HG03097 (cell line): Measurements from ENCODE around the gene CFAP61.

ENCODE experiments used
- ATAC-seq: cut with Tn5 transposase; IDR thresholded peaks from one replicate; pipeline ENCODE4 v1.9.1; 2021; ENCODE audit not compliant: unreplicated experiment, low FRiP score

CFAP61 gene

DNA sequence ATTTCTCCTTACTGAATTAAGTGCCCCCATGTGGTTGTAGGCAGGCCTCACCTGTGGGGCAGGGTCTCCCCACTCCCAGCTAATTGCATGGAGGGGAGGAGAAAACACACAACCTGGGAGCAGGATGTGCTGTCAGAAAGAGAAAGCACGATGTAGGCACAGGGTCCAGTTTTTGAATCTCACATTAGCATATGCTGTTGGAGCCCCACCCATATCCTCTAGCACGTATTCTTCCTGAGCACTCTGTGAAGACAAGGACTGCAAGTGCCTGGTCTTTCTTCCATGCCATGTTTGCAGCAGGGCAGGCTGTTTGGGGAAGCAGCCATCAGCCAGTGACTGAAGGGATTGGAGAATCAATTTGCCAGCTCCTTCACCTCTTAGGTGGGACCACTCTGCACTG is 108.2 kb downstream of the CFAP61 start:
- no peak for ATAC-seq

DNA sequence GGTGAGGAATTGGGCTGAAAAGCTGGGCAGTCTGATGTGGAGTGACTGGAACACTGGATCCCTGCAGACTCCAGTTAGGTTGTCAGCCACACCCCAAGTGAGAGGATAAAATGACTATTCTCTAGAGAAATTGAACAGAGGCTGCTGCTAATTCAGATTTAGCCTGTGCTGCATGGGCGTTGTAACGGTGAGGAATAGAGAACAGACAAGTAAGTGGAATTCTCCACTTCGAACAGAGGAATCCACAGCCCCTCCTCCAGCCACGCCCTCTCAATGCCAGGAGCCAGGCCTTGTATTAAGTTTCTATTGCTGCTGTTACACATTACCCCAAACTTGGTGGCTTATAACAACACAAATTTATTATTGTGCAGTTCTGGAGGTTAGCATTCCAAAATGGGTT is 109.3 kb downstream of the CFAP61 start:
- ATAC-seq: no peak

DNA sequence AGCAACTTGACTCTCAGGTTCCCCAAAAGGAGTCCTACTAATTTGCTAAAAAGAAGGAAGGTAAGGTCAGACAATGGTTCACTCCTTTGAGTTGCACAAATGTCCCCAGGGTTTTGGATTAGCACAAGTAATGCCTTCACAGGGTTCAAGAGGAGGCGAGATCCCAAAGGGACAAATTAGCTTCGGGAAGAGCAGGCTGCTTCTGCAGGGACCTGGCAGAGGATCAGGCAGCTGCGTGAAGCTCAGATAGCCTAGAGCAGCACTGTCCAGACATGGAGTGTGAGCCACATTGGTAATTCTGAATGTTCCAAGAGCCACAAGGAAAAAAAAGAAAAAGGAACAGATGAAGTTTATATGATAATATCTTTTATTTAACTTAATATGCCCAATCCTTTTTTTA is 115.4 kb downstream of the CFAP61 start:
- ATAC-seq: no peak

DNA sequence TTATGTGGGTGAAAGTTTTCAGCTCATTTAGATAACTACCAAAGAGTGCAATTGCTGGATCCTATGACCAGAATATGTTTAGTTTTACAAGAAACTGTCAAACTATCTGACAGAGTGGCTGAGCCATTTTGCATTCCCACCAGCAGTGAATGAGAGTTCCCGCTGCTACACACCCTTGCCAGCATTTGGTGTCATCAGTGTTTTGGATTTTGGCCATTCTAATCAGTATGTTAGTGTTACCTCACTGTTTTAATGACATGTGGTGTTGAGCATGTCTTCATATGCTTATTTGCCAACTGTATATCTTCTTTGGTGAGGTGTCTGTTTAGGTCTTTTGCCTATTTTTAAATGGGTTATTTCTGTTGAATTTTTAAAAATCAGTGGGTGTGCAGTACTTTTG is 120.9 kb downstream of the CFAP61 start:
- no peak for ATAC-seq

DNA sequence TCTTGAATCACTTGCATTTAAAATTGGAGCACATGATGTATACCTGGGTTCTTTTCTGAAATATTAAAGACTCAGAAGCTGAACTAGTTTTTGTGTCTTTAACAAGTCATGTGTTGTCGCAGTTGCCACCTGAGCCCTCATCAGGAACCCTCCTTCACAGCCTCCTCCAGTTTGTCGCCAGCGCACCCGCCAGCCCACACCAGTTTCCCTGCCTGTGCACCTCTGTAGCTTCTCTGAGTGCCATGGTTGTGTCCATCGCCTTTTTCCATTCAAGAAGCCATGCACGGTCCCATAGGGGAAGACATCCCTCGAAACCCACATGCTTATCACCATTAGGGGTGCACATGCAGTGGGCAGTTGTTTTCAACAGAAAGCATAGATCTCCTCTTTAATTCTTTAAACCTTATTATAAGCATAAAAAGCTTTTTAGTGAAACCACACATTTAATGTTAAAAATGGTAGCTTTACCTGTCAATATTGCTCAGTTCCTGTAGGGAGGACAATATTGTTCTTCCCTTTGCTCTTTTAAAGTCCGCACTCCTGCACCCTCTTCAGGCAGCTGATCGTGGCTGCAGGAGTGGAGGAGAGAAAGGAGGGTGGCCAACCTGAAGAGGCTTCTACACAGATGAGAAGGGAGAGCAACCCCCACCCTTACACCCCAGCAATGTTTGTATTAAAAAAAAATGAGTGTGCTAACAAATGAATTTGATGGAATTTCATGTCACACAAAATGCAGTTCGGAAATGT is 121.9 kb downstream of the CFAP61 start:
- no peak for ATAC-seq

DNA sequence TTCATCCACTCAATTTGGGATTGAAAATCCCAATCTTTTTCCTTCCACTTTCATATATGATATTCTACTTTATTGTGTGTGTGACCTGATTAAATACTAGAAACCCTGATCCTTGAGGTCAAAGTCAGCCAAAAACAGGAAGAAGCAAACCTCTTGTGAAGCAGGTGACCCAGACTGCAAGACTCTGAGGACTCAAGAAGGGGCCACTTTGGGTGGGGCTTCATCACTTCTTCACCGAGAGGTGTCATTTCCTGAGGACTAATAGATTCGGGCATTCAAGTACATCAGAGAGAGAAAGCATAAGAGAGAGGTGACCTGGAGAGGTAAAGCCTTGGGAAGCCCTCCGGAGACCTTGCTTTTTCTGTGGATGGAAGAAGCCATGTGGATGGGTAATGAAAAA is 129.0 kb downstream of the CFAP61 start:
- no peak for ATAC-seq

DNA sequence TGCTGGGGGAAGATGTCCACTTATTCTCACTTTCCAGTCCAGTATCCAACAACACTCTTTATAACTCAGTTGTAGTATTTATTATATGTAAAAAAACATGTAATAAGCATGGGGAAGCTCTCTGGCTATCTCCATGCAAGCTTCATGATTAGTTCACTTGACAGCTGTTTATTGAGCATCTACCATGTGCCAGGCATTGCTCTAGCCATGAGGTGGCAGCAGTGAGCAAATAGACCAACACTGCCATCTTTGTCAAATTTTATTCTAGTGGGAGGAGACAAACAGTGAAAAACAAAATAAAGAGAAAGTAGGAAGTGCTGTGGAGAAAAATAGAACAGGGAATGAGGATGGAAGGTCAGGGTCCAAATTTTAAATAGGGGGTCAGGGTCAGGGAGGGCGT is 131.8 kb downstream of the CFAP61 start:
- no peak for ATAC-seq

DNA sequence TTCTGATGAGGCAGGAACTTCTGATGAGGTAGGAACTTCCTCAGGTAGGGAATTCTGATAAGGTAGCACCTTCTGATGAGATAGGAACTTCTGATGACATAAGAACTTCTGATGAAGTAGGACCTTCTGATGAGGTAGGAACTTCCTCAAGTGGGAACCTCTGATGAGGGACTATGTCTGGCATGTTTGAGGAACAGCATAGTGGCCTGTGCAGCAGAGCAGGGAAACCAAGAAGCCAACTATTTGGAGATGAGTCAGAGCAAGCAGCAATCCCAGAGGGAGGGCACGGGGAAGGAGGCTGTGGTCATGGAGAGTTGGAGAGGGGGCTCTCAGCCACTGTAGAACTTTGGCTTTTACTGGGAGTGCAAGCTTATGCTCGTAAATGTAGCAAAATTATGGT is 132.4 kb downstream of the CFAP61 start:
- ATAC-seq: no peak

DNA sequence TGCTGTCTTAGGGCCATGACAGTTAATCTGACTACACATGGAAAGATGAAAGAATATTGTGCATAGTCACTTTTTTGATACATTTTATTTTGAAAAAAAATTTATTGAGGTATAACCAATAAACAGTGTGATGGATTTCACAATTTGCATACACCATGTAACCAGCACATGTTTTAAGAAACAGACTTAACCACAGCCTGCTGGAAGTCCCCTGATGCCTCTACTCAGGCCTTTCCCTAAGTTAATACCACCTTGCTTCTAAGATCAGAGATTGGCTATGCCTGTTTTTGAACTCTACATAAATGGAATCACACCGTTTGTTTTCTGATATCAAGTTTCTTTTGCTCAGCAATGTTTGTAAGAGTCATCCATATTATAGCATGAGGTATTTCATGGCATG is 136.3 kb downstream of the CFAP61 start:
- ATAC-seq: no peak

DNA sequence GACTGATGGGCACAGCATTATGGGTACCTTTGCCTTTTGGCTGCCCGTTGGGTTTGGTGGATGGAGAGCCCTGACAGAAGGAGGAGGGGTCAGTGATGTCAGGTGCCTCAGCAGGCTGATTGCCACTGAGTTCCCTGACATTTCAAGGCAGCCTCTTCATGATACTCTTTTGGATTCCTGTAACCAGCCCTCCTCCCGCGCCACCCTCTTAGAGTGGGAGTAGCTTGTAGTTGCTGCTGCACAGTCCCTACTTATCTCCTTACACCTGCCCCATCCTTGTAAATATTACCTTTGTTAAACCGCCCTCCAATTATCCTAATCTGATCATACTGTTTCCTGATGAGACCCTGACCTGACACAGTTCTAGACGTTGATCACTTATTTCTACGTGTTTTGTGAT is 140.0 kb downstream of the CFAP61 start:
- ATAC-seq: no peak

DNA sequence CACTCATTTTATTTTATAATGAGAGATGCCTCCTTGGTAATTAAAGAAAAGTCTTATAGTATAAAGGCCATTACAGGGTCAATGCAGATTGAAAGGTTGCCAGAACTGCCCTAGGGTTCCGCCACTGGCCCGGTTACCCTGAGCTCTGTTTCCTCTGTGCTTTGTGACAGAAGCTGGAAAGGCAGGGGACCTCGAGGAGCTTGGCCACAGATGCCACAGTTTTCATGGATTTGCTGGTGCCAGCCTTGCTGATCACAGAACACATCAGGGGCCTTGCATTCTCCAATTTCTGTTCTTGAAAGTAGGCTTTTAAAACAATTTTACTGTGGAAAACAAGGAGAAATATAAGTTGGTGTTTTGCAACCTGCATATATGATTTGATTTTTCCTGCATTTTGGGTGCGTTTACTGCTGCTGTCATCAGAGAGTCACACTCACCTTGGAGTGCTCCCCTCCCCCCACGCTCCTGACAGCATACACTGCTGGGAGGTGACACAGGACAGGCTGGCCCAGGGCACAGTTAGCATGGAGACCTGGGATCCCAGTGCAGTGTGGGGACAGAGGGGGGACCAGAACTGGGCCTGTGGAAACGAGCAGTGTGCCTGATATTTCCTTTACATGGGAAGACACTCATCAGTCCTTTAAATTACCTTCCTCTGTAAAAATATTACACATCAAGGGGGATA is 142.8 kb downstream of the CFAP61 start:
- no peak for ATAC-seq

DNA sequence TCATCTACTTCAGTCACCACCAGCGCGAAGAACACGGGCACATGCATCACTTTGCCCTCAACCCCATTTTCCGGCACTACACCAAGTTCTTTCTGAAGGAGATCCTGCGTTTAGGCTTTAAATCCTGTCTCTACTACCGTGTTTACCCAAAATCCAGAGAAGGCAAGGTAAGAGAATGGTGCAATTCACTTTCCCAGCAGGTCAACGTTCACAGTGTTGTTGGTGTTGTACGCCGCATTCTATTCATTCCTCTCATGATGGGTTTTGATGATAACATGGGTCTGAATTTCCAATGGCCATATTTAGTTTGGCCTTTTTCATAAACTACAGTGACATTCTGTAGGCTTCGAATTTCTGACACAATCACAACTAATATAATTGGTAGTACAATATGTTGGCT is 144.3 kb downstream of the CFAP61 start:
- ATAC-seq: no peak

DNA sequence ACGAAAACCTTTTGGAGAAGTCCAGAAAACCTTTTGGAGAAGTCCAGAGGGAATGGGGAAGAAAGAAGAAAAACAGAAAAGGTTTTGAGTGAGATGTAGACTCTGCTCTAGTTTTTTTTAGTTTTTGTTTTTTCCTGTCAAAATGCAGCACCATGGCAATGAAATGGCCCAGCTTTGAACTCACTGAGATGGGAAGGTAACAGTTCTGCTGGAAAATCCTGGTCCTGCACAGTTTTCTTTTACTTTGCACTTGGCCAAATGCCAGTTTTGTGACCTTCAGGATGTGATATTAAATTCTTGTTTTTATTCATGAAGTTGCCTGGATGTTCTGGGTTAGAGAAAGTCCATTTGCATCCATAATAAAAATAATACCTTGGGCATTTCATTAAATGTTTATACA is 145.7 kb downstream of the CFAP61 start:
- ATAC-seq: no peak

DNA sequence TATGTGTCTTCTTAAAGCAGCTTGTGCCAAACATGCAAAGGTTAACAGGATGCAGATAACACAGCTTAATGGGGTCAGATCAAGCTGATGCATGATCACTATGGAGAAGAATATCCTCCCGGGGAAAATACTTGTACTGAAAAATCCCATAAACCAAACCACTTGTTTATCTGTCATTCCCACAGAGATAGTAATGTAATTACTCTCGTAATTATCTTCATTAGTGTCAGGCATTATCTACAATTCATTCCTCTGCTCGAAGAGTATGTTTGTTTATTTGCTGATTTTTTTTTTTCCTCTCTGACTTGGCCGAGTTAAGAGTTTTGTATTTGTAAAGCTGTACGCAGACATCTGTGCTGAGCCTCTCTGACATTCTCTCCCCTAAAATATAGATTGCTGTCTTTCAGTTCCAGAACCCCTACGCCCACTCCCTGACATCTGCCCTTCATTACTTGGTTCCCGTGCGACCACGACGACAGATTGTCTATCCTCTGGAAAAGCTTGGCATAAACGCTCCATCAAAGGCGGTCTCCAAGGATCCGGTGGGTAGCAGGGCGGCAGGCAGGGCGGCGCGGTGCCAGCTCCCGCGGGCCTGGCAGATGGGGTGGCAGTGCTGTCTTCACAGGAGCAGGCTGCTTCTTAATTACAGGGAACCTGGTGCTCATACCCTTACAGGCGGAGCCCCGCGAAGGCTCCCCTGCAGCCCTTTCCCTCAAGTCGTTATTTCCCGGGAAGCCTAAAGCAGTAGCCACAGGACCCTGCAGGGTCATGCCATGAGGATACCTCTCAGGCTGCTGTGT is 147.2 kb downstream of the CFAP61 start:
- ATAC-seq: no peak

DNA sequence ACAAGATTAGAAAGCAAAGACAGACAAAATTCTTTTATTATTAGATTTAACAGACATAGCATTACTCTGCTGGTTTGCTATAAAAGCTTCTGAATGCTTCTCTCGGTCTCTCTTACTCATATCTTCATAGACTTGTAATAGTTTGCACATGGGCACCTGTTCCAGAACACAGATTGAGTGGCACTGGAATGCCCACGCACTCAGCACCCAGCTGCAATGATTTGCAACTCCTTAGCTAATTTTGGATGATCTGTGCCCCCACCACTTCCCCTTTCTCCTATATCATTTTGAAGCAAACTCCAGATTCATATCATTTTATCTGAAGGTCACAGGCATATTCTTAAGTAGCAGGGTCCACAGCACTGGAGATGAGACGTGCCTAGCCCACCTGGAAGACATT is 148.8 kb downstream of the CFAP61 start:
- no peak for ATAC-seq

DNA sequence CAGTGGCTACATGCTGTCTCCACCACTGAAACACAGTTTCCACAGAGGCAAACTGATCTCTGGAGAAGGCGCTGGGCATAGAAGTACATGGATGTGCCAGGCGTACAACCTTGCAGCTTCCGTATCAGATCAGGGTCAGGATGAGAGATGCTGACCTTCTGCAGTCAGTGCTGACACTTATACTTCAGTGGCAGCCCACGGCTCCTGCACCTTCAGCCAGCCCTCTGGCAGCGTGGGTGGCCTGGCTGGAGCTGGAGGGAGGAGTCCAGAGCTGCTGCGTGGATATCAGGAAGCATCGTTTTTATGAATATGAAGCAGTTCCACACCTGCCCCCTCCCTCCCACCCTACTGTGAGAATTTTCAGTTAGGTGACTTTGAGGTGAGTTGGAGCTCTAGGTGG is 149.3 kb downstream of the CFAP61 start:
- ATAC-seq: no peak

DNA sequence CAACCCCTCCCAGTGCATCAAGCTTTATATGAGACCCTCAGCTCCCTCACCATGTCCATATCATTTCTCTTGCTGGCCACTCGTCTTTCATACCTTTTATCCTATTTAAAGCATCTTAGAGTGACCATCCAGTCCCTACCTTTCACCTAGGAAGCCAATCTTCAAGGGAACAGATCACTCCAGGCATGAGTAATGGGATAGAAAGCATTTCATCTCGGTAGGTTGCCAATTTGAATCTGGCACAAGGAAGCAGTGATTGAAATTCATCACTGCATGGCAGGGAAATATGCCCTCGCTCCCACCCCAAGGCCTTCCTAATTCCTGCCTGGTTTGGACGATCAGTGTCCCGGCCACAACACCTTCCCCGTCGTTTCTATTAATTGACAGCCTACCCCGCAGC is 150.4 kb downstream of the CFAP61 start:
- no peak for ATAC-seq

DNA sequence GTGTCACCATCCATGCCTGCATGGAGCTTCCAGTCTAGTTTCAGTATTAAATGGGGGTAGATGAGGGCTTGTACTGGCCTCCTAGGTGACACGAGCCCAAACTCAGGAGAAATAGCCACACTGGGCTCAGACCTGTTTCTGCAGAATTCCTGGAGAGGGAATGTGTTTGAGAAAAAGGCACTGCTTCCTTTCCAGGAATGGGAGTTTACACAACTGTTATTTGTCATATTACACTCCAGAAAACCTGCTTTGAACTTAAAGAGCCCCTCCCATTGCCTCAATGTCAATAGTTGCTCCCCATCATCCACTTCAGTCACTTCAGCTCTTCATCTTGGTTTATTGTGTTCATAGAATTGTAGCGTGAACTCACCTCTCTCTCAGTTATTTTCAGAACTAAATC is 151.5 kb downstream of the CFAP61 start:
- no peak for ATAC-seq

DNA sequence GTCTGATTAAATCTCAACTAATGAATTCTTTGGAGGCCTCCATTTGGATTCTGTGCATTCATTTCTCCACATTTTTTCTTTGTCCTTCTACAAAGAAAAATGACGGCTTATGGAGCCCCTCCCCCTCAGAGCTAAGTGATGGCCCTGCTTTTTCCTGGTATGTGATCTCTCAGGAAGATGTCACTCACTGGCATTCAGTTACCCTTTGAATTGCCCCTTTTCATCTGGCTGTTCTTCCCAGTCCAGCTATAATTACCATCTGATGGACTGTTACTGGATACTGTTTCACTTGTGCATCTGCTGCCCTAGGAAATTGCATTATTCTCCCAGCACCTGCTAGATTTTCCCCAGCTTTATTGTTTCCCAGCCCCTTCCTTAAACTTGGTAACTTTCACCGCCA is 151.9 kb downstream of the CFAP61 start:
- ATAC-seq: no peak

DNA sequence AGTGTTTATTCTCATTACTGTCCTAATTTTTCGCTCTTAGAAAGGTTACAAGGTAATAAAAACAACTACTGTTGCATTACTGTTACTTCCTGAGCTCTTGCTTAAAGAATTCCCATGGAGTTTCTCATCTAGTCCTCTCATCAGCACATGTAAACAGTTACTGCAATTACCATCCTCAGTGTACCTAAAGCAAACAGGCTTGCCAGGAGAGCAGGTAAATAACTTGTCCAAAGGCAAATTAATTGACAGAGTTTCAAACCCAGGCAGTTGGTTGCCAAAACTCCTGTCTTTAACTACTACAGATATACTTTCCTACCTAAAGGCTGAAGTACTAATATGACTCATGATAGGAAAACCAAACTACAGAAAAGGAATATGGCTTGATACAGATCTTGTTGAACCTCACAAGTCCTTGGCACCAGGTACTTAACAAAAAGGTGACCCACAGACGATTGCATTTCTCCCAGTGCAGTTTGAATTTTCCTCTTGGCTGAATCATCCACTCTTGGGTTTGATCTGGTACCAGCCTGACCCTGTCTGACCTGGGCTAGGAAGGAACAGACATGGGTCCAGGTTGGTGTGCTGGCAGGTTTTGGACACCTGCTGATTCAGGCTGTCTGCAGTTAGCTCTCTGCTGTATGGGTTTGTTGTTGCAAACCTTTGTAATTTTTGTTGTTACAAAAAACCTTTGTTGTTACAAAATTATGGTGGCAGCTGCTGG is 153.0 kb downstream of the CFAP61 start:
- ATAC-seq: no peak

DNA sequence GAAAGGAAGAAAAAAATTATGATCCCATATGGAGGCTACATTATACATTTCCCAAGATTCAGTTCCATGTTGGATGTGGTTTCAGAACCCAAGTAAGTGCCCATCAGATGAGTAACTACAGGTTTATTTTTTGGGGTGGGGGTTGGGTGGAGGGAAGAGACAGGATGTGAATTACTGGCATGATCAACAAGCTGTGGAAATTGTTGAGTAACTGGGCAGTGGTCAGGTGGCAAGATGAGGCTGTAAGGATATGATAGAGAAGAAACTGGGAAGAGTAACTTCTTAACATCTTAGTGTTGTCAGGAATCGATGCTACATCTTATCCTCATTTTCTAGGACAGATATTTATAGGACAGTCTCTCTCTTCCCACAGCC is 153.5 kb downstream of the CFAP61 start:
- no peak for ATAC-seq
